Measurements from ENCODE around the gene HSD11B2.

- TF ChIP-seq CTCF (IDR thresholded peaks at IDR 0.05; ENCODE audit: control extremely low read depth in 1 of 3, insufficient read depth in 1 of 3, low read depth in 1 of 3, low read length in 3 of 3) (no peak), RNF2 (IDR thresholded peaks at IDR 0.05; ENCODE audit: borderline replicate concordance, low read depth, low read length, missing control alignments, poor library complexity, severe bottlenecking) (no peak), PHF8 (conservative IDR thresholded peaks at IDR 0.05; ENCODE audit: low read depth, low read length) (no peak), KDM5A (IDR thresholded peaks at IDR 0.05; ENCODE audit: low read length) (no peak), FOSL1 (IDR thresholded peaks at IDR 0.05; ENCODE audit: insufficient read depth, low read depth, low read length) (no peak), POLR2AphosphoS5 (IDR thresholded peaks at IDR 0.05; ENCODE audit: low read depth, low read length) (no peak), EGR1 (IDR thresholded peaks at IDR 0.05; ENCODE audit: borderline replicate concordance, low read depth, low read length) (no peak), GABPA (IDR thresholded peaks at IDR 0.05; ENCODE audit: borderline replicate concordance, insufficient read depth, low read length) (no peak), EZH2 (IDR thresholded peaks at IDR 0.05; ENCODE audit: low read depth, low read length, severe bottlenecking) (no peak), SRF (IDR thresholded peaks at IDR 0.05; ENCODE audit: low read depth, low read length) (no peak), POLR2A (IDR thresholded peaks at IDR 0.05; ENCODE audit: control extremely low read depth in 1 of 2, low read depth in 2 of 2, low read length in 2 of 2) (no peak), HDAC6 (IDR thresholded peaks at IDR 0.05; ENCODE audit: low read depth, low read length) (no peak)
Measured at GRCh38 chr16:67404740-67405226, 26.1 kb upstream of the HSD11B2 start.
